Measurements from ENCODE around the gene ENO2.
"Not testable (repeated sequence)": the region's sequence is repeated elsewhere in the genome, so short reads cannot be mapped to it uniquely, and the experiment has no call there.

The ENO2 gene

DNA sequence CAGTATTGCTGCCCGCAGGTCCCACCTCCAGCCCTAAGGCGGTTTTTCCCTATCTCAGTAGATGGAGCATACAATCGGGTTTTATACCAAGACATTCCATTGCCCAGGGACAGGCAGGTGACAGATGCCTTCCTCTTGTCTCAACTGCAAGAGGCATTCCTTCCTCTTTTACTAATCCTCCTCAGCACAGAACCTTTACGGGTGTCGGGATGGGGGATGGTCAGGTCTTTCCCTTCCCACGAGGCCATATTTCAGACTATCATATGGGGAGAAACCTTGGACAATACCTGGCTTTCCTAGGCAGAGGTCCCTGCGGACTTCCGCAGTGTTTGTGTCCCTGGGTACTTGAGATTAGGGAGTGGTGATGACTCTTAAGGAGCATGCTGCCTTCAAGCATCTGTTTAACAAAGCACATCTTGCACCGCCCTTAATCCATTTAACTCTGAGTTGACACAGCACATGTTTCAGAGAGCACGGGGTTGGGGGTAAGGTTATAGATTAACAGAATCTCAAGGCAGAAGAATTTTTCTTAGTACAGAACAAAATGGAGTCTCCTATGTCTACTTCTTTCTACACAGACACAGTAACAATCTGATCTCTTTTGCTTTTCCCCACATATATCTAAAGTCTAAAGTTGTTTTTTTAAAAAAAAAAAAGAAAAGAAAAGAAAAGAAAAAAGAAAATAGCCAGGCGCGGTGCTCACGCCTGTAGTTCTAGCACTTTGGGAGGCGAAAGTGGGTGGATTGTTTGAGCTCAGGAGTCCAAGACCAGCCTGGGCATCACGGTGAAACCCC is 28.0 kb upstream of the ENO2 start:
- not testable (repeated sequence) for DNase-seq

GRCh38 chr12:6887460-6887859 is 26.9 kb upstream of the ENO2 start:
- DNase-seq, result no peak

DNA sequence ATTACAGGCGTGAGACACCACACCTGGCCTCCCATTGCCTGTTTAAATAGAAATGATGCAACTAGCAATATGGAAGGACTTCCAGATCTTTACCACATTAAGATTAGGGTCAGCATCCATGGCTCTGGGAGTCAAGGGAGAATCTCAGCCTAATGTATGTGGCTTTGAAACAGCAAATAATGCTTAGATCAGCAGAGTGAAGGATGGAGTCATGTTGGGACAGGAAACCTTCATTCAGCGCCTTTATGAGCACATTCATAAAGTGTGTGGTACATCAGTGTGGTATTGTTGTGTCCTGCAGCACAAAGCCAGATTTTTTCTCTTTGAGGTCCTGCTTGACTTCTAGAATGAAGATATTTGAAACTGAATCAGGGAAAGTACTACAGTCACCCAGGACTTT is 26.0 kb upstream of the ENO2 start:
- DNase-seq, result no peak

DNA sequence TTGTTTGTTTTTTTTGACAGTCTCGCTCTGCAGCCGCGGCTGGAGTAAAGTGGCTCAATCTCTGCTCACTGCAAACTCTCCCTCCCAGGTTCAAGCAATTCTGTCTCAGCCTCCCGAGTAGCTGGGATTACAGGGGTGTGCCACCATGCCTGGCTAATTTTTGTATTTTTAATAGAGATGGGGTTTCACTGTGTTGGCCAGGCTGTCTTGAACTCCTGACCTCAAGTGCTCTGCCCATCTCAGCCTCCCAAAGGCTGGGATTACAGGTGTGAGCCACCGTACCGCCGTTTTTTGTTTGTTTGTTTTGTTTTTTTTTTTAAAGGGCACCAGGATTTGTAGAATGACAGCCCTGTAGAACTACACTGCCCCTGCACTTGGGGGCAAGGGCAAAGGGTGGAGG is 25.6 kb upstream of the ENO2 start:
- DNase-seq, result not testable (repeated sequence)

DNA sequence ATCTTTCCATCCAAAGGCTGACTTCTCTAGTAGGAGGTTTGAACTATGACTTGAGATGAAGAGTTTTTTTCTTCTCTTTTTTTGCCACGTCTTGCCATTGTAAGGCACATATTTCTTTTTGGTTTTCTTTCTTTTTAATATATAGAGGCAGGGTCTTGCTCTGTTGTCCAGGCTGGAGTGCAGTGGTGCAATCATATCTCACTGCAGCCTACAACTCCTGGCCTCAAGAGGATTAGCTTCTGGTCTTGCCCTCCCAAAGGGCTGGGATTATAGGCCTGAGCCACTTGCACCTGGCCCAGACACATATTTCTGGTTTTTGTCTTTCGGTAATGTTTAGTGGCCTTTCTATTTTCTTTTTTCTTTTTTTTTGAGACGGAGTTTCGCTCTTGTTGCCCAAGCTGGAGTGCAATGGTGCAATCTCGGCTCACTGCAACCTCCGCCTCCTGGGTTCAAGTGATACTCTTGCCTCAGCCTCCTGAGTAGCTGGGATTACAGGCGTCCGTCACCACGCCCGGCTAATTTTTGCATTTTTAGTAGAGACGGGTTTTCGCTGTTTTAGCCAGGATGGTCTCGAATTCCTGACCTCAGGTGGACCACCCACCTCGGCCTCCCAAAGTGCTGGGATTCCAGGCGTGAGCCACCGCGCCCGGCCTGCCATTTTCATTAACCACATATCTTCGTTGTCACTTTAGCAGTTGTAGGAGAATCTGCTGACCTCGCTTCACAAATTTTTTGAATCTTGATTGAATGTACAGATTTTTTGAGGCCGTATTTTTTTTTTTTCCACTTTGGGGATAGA is 24.4 kb upstream of the ENO2 start:
- not testable (repeated sequence) for DNase-seq

DNA sequence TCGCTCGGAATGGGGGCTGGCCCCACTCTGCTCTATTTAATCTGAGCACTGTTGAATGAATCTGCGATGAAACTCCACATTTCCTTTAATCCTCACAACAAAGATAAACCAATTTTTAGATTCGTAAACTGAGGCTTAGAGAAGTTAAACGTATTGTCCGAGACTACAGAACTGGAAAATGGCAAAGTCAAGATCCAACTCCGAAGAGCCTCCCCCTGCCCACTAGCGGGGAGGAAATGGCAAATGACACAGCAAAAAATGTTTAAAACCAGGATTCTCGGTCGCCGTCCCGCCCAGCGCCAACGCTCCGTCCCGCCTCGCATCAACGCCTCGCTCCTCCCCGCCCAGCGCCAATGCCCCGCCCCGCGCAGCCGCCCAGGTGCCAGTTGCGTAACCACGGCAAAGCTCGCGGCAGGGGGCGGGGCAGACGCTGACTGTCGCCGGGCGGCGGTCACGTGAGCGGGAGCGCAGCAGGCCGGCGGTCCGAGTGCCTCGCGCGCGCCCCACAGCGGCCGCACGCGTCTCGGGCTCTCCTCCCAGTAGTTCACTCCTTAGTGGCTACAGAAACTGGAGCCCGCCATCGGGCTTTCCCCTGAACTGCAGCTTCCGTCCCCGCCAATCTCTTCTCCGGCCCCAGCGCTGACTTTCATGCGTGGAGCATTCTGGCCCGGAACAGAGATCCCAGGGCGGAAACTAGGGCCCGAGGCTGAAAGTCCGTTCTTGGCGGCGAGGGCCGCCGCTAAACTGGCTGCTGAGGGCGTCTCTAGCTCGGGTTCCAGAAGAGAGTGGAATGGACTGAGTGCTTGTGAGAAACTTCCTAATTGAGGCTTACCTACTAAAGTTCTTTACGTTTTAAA is 23.4 kb upstream of the ENO2 start:
- peak; percentile 93 for DNase-seq

DNA sequence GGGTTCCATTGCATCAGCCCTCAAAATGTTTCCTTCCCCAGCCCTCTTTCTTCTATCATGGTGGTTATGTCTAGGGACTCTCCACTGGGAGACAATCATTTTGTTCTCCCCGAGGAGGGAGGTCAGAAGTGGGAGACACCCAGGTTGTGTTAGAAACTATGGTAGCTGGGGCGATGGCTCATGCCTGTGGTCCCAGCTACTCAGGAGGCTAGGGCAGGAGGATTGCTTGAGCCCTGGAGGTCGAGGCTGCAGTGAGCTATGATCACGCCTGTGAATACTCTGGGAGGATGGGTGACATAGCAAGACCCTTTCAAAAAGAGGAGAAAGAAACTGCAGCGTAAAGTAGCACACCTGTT is 22.8 kb upstream of the ENO2 start:
- DNase-seq, result no peak

GRCh38 chr12:6892683-6893082 is 21.7 kb upstream of the ENO2 start:
- not testable (repeated sequence) for DNase-seq

GRCh38 chr12:6894321-6894720 is 20.1 kb upstream of the ENO2 start:
- no peak for DNase-seq

GRCh38 chr12:6896846-6897435 is 17.4 kb upstream of the ENO2 start:
- no peak for DNase-seq

GRCh38 chr12:6899427-6899826 is 15.0 kb upstream of the ENO2 start:
- DNase-seq, result no peak

DNA sequence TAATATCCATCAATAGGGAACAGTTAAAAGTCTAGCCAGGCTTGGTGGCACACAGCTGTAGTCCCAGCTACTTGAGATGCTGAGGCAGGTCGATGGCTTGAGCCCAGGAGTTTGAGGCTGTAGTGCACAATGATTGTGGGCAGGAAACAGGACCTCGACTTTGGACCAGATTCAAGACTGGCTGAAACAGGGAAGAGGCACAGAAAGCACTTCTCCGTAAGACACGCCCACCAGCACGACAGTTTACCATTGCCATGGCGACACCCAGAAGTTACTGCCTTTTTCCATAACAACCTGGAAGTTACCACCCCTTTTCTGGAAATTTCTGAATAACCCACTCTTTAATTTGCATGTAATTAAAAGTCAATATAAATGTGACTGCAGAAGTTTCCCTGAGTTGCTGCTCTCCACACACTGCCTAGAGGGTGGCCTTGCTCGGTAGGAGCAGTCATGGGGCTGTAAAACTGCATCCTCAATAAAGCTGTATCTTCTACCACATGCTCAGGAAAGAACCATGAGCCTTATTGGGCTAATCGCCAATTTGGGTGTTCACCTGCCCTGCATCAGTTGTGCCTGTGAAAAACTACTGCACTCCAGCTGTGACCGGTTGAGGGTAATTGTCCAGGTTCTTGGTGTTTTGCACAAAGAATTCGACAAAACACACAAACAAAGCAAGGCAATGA is 14.4 kb upstream of the ENO2 start:
- no peak for DNase-seq

GRCh38 chr12:6902448-6902847 is 11.9 kb upstream of the ENO2 start:
- no peak for DNase-seq

GRCh38 chr12:6903722-6904121 is 10.7 kb upstream of the ENO2 start:
- no peak for DNase-seq

DNA sequence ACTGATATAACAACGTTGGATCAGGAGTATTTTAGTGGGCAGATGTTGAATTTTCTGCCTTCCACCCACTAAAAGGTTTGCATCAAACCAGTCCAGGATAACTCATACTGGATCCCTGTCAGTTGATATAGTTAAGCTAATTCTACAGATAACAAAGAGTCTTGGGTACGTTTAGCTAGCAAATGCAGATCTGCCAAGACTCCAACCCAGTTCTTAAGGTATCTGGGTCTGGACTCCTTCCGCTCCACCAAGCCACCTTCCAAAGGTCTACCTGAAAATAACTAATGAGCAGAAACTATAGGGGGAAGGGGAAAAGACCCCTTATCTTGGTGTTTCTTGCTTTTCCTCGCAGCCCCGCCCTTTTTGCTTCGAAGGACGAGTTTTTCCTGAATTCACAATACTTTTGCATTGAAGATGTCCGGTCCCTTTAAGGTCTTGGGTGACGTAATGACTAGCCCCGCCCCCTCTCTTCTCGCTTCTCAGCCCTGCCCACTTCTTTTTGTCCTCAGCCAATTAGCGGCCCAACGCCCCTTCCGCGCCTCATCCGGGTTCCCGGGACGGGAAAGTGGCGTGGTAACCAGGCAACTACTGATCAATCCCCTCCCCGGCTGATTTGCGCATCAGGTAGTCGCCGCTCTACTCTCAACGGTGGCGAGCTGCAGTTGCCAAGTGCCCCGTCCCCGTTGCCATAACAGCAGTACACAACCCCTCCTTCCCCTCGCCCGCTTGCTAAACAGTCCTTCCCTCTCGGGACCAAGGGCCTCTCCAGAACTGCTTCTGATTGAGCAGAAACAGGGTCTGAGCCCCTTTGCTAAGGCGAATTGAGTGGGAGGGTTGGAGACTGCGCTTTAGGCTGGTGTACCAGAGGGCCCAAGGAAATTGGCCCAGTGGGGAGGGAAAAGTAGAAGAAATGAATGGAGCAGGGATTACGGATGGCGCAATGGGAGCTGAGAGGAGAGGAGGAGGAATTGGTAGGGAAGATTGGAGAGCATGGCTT is 9.8 kb upstream of the ENO2 start, which contains the start of gene LRRC23:
TSS of gene LRRC23 (plus strand) at position 543 of the 997 bp plus-strand sequence. CDS start 812 bp downstream, outside the sequence.
- DNase-seq, result peak; percentile 96

DNA sequence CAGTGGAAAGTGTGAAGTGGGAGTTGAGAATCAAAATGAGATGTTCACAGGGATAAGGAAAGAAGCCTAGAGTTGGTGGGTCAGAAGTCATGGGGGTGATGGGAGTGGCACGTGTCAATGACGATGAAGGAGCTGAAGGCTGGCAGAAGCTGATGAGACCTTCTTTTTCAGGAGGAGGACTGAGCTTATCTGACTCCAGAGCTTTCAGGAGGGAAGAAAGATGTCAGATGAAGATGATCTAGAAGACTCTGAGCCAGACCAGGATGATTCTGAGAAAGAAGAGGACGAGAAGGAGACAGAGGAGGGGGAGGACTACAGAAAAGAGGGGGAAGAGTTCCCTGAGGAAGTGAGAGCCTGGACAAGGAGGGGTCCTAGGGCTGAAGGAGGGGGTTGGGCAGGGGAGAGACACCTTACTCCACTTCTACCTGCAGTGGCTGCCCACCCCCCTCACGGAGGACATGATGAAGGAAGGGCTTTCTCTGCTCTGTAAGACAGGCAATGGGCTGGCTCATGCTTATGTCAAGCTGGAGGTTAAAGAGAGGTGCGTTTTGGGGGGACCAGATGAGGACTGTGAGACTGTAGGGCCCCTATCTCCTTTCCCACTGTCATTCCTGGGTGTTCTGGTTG is 8.9 kb upstream of the ENO2 start:
- DNase-seq, result no peak

DNA sequence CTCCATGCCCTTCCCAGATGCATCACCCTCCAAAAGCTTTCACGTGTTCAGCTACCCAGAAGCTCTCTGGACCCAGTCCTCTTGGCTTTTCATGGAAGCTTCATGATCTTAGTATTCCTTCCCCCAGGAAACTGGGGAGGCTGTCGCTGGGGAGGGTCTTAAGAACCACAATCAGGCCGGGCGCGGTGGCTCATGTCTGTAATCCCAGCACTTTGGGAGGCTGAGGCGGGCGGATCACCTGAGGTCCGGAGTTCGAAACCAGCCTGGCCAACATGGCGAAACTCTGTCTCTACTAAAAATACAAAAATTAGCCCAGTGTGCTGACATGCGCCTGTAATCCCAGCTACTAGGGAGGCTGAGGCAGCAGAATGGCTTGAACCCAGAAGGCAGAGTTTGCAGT is 6.2 kb upstream of the ENO2 start:
- DNase-seq, result not testable (repeated sequence)

DNA sequence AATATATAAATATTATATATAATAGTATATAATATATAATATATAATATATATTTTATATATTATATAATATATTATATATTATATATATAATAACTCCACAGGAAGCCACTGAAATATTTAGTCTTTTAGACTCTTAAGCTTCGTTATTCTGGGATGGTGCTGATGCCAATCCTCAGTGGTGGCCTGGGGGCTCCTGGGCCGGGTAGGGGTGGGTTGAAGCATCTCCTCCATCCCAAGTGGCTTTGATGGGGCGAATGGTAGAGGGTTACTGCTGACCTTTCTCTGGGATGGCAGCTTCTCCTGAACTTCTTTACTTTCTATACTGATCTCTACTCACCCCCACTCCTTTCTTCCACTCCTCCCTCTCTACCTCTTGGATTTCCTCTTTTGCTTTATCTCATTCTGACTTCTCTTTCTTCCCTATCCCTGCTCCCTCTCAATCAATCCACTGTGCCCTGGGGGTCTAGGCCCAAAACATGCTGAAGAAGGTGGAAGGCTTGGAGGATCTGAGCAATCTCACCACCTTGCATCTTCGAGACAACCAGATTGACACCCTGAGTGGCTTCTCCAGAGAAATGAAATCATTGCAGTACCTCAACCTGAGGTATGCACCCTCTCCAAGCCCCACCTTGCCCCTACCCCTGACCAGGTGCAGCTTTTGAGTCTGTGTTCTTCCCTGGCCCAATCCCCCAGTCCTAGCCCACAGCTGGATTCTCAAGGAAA is 4.8 kb upstream of the ENO2 start:
- DNase-seq, result no peak

- DNase-seq, result no peak
Observed at GRCh38 chr12:6912164-6912935, 2.0 kb upstream of the ENO2 start.

Data from kidney glomerular epithelial cell (primary cell).